Trophoblast cell (in vitro differentiated cells and primary cell): ENCODE data around the gene SBK1.

ENCODE experiments used
- DNase-seq, 2 donors: peaks; one replicate each; pipeline ENCODE4 v3.0.0-alpha.2; 2016
- H2AFZ ChIP-seq: 2 replicates; pipeline ENCODE4 v1.6.1; 2013; ENCODE audit warnings: low read length, moderate library complexity, mild to moderate bottlenecking; ENCODE audit not compliant: insufficient read depth, poor library complexity
- H2AK5ac ChIP-seq: 2 replicates; pipeline ENCODE4 v1.6.1; 2013; ENCODE audit warnings: mild to moderate bottlenecking, low read length
- H2BK120ac ChIP-seq: 2 replicates; pipeline ENCODE4 v1.6.1; 2013; ENCODE audit warnings: low read length, mild to moderate bottlenecking, moderate library complexity; ENCODE audit not compliant: insufficient read depth, poor library complexity
- H2BK12ac ChIP-seq: 2 replicates; pipeline ENCODE4 v1.6.1; 2013; ENCODE audit warnings: mild to moderate bottlenecking, low read length, moderate library complexity
- H2BK5ac ChIP-seq: 2 replicates; pipeline ENCODE4 v1.6.1; 2013; ENCODE audit warnings: low read length, low read depth, moderate library complexity, mild to moderate bottlenecking; ENCODE audit not compliant: poor library complexity
- H3K14ac ChIP-seq: 2 replicates; pipeline ENCODE4 v1.6.1; 2013; ENCODE audit warnings: mild to moderate bottlenecking, low read length
- H3K18ac ChIP-seq: 2 replicates; pipeline ENCODE4 v1.6.1; 2013; ENCODE audit warnings: mild to moderate bottlenecking, low read length
- H3K23ac ChIP-seq: 2 replicates; pipeline ENCODE4 v1.6.1; 2013; ENCODE audit warnings: low read length
- H3K27ac ChIP-seq: 2 replicates; pipeline ENCODE4 v1.5.1; 2013; ENCODE audit warnings: low read depth, mild to moderate bottlenecking, inconsistent platforms, low read length, moderate library complexity
- H3K27me3 ChIP-seq: 2 replicates; pipeline ENCODE4 v1.6.1; 2013; ENCODE audit warnings: inconsistent platforms, mild to moderate bottlenecking, low read length, moderate library complexity; ENCODE audit not compliant: insufficient read depth
- H3K36me3 ChIP-seq, 2 experiments: 1 replicate in 1 of 2; 2 replicates in 1 of 2; pipeline ENCODE4 v1.6.1; 2013; ENCODE audit warnings: low read length in 2 of 2, mild to moderate bottlenecking in 2 of 2, moderate library complexity in 1 of 2; ENCODE audit not compliant: insufficient read depth in 2 of 2, control insufficient read depth in 1 of 2
- H3K4ac ChIP-seq: 2 replicates; pipeline ENCODE4 v1.6.1; 2013; ENCODE audit warnings: low read depth, mild to moderate bottlenecking, low read length, moderate library complexity
- H3K4me1 ChIP-seq, 2 experiments: 1 replicate in 1 of 2; 2 replicates in 1 of 2; pipeline ENCODE4 v1.6.1; 2013; ENCODE audit warnings: low read length in 2 of 2, mild to moderate bottlenecking in 2 of 2, moderate library complexity in 1 of 2; ENCODE audit not compliant: insufficient read depth in 2 of 2, control insufficient read depth in 1 of 2
- H3K4me2 ChIP-seq: 2 replicates; pipeline ENCODE4 v1.6.1; 2013; ENCODE audit warnings: inconsistent platforms, mild to moderate bottlenecking, low read length, moderate library complexity
- H3K4me3 ChIP-seq: 2 replicates; pipeline ENCODE4 v1.5.1; 2013; ENCODE audit warnings: mild to moderate bottlenecking, low read depth, low read length, inconsistent platforms
- H3K79me1 ChIP-seq: one replicate; pipeline ENCODE4 v1.6.1; 2013; ENCODE audit warnings: low read length
- H3K79me2 ChIP-seq: 2 replicates; pipeline ENCODE4 v1.6.1; 2013; ENCODE audit warnings: low read length, mild to moderate bottlenecking; ENCODE audit not compliant: control insufficient read depth, insufficient read depth, poor library complexity
- H3K9ac ChIP-seq: 2 replicates; pipeline ENCODE4 v1.6.1; 2013; ENCODE audit warnings: mild to moderate bottlenecking, low read length
- H3K9me3 ChIP-seq: 2 replicates; pipeline ENCODE4 v1.6.1; 2013; ENCODE audit warnings: low read depth, mild to moderate bottlenecking, control low read depth, inconsistent platforms, low read length; ENCODE audit not compliant: insufficient read depth
- H4K12ac ChIP-seq: 2 replicates; pipeline ENCODE4 v1.6.1; 2013; ENCODE audit warnings: low read depth, mild to moderate bottlenecking, low read length, moderate library complexity
- H4K8ac ChIP-seq: 2 replicates; pipeline ENCODE4 v1.6.1; 2013; ENCODE audit warnings: low read depth, mild to moderate bottlenecking, low read length, moderate library complexity
- H4K91ac ChIP-seq: one replicate; pipeline ENCODE4 v1.6.1; 2013; ENCODE audit warnings: low read depth, mild to moderate bottlenecking, low read length, moderate library complexity
- WGBS: extraction: QIAGEN DNeasy Blood & Tissue Kit; methylation state at CpG from one replicate; pipeline ENCODE4 v1.1.7; 2013; ENCODE audit warnings: missing lambda C conversion rate; ENCODE audit not compliant: insufficient read length, insufficient coverage; ENCODE audit errors: extremely low coverage; 5-methylcytosine and 5-hydroxymethylcytosine counted together

The SBK1 gene

DNA sequence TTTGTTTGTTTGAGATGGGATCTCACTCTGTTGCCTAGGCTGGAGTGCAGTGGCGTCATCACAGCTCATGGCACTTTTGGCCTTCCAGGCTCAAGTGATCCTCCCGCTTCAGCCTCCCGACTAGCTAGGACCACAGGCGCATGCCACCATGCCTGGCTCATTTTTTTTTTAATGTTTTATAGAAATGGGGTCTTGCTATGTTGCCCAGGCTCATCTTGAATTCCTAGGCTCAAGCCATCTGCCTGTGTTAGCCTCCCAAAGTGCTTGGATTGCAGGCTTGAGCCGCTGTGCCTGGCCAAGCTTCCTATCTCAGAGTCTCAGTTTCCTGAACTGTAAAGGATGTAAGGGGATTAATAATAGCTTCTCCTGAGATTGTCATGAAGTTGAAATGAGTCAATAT, 8.0 kb downstream of the SBK1 start:
- H3K27ac ChIP-seq = no peak overlapping the region
- H3K9me3 ChIP-seq = no peaks in the 10 kb centered on the region
- no peak overlapping the region for H3K23ac ChIP-seq
- H2BK12ac ChIP-seq = no peak overlapping the region
- H4K91ac ChIP-seq = no peak overlapping the region
- DNase-seq = peak in 1 of 2 donors; percentile 51
- H3K27me3 ChIP-seq = no peaks in the 10 kb centered on the region
- no peak overlapping the region for H3K18ac ChIP-seq
- H3K79me2 ChIP-seq = no peaks in the 10 kb centered on the region
- no peak overlapping the region for H2BK5ac ChIP-seq
- H4K8ac ChIP-seq = no peak overlapping the region
- no peak overlapping the region for H2BK120ac ChIP-seq
- H3K36me3 ChIP-seq = peaks cover 0 to 6% of the 10 kb centered on the region in 2 experiments
- no peak overlapping the region for H3K4me3 ChIP-seq
- no peak overlapping the region for H2AFZ ChIP-seq
- WGBS = no CpG with 5 or more reads among the region's 5 CpGs
- no peak overlapping the region for H4K12ac ChIP-seq
- no peak overlapping the region for H2AK5ac ChIP-seq
- H3K4me2 ChIP-seq = no peak overlapping the region
- H3K9ac ChIP-seq = no peak overlapping the region
- H3K4me1 ChIP-seq = no peaks in the 10 kb centered on the region
- no peak overlapping the region for H3K4ac ChIP-seq
- H3K79me1 ChIP-seq = no peaks in the 10 kb centered on the region
- H3K14ac ChIP-seq = no peak overlapping the region

- no peaks in the 10 kb centered on the region for H3K4me1 ChIP-seq
- no peak overlapping the region for H2AFZ ChIP-seq
- no peak overlapping the region for H3K18ac ChIP-seq
- no peak overlapping the region for H3K23ac ChIP-seq
- no peaks in the 10 kb centered on the region for H3K27me3 ChIP-seq
- no peaks in the 10 kb centered on the region for H3K79me2 ChIP-seq
- H3K9me3 ChIP-seq = no peaks in the 10 kb centered on the region
- H3K27ac ChIP-seq = no peak overlapping the region
- no peak overlapping the region for H2BK12ac ChIP-seq
- H4K91ac ChIP-seq = no peak overlapping the region
- H2AK5ac ChIP-seq = no peak overlapping the region
- H3K4ac ChIP-seq = no peak overlapping the region
- H4K8ac ChIP-seq = no peak overlapping the region
- WGBS = no CpG with 5 or more reads among the region's 6 CpGs
- no peak overlapping the region for H3K9ac ChIP-seq
- H2BK120ac ChIP-seq = no peak overlapping the region
- H3K79me1 ChIP-seq = no peaks in the 10 kb centered on the region
- no peak overlapping the region for H3K4me3 ChIP-seq
- H4K12ac ChIP-seq = no peak overlapping the region
- peaks cover 2 to 6% of the 10 kb centered on the region in 2 experiments for H3K36me3 ChIP-seq
- no peak overlapping the region for H3K4me2 ChIP-seq
- DNase-seq = no peak
- no peak overlapping the region for H2BK5ac ChIP-seq
- H3K14ac ChIP-seq = no peak overlapping the region
Measured at GRCh38 chr16:28301154-28301553, 8.8 kb downstream of the SBK1 start.

GRCh38 chr16:28301620-28302019, 9.3 kb downstream of the SBK1 start:
- WGBS = no CpG with 5 or more reads among the region's 2 CpGs
- no peak overlapping the region for H4K12ac ChIP-seq
- no peak overlapping the region for H3K27ac ChIP-seq
- H2BK12ac ChIP-seq = no peak overlapping the region
- H3K14ac ChIP-seq = no peak overlapping the region
- no peak overlapping the region for H4K8ac ChIP-seq
- no peaks in the 10 kb centered on the region for H3K9me3 ChIP-seq
- H2BK120ac ChIP-seq = no peak overlapping the region
- no peak overlapping the region for H3K18ac ChIP-seq
- no peaks in the 10 kb centered on the region for H3K4me1 ChIP-seq
- H3K23ac ChIP-seq = no peak overlapping the region
- no peaks in the 10 kb centered on the region for H3K27me3 ChIP-seq
- no peak for DNase-seq
- no peaks in the 10 kb centered on the region for H3K79me2 ChIP-seq
- H3K79me1 ChIP-seq = no peaks in the 10 kb centered on the region
- H3K9ac ChIP-seq = no peak overlapping the region
- H3K4me2 ChIP-seq = no peak overlapping the region
- no peak overlapping the region for H3K4ac ChIP-seq
- H3K4me3 ChIP-seq = no peak overlapping the region
- H4K91ac ChIP-seq = no peak overlapping the region
- H3K36me3 ChIP-seq = peaks cover 2 to 6% of the 10 kb centered on the region in 2 experiments
- no peak overlapping the region for H2BK5ac ChIP-seq
- H2AFZ ChIP-seq = no peak overlapping the region
- no peak overlapping the region for H2AK5ac ChIP-seq

DNA sequence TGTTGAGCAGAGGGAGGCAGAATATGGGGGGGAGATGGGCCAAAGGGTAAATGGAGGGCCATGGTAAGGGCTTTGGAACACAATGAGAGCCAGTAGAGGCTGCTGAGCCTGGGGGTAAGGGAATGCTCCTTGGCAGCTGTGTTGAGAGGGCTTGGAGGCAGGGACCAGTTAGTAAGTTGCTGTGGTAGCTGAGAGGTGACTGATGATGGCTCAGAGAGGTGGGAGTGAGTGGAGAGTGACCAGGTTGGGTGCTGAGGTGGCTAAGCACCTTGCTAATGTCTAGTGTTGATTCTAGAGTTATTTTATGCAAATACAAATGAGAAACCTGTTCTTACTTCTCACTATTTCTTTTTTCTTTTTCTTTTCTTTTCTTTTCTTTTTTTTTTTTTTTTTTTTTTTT, 10.8 kb downstream of the SBK1 start:
- Histone ChIP-seq H3K23ac (no peak overlapping the region), H3K9ac (no peak overlapping the region), H2BK12ac (no peak overlapping the region), H3K79me1 (no peaks in the 10 kb centered on the region), H2BK120ac (no peak overlapping the region), H4K91ac (no peak overlapping the region), H2AK5ac (no peak overlapping the region), H3K4me3 (no peak overlapping the region), H3K27ac (no peak overlapping the region), H3K9me3 (no peaks in the 10 kb centered on the region), H4K8ac (no peak overlapping the region), H3K18ac (no peak overlapping the region), H3K4me2 (no peak overlapping the region), H3K4me1 (no peaks in the 10 kb centered on the region), H3K4ac (no peak overlapping the region), H4K12ac (no peak overlapping the region), H2AFZ (no peak overlapping the region), H3K79me2 (no peaks in the 10 kb centered on the region), H3K27me3 (no peaks in the 10 kb centered on the region), H3K36me3 (peaks cover 2 to 6% of the 10 kb centered on the region in 2 experiments), H3K14ac (no peak overlapping the region), H2BK5ac (no peak overlapping the region)
- DNase-seq = no peak
